Measurements from ENCODE around the gene PRRT3.
A peak's percentile ranks its signal among the peaks of the same experiment; 100 is the strongest.
"Not testable (repeated sequence)": the region's sequence is repeated elsewhere in the genome, so short reads cannot be mapped to it uniquely, and the experiment has no call there.

The PRRT3 gene

GRCh38 chr3:9917820-9918219 lies 34.4 kb downstream of the PRRT3 start:
- DNase-seq (ENCODE audit: low read depth), result no peak

- peak; percentile 35 for DNase-seq (ENCODE audit: low read depth)
Measured at GRCh38 chr3:9916734-9917680, 35.2 kb downstream of the PRRT3 start, which contains the start of gene IL17RC. Gene IL17RC, plus strand, starts transcription at chr3:9917098. Its CDS starts 218 bp downstream, at chr3:9917316.

GRCh38 chr3:9916346-9916733 lies 35.9 kb downstream of the PRRT3 start:
- no peak for DNase-seq (ENCODE audit: low read depth)

GRCh38 chr3:9915254-9916141 lies 36.7 kb downstream of the PRRT3 start:
- no peak for DNase-seq (ENCODE audit: low read depth)

- DNase-seq (ENCODE audit: low read depth), result no peak
Measured at GRCh38 chr3:9914559-9915253, 37.5 kb downstream of the PRRT3 start.

- no peak for DNase-seq (ENCODE audit: low read depth)
Measured at GRCh38 chr3:9914011-9914410, 38.2 kb downstream of the PRRT3 start.

- no peak for DNase-seq (ENCODE audit: low read depth)
Measured at GRCh38 chr3:9913601-9914000, 38.6 kb downstream of the PRRT3 start.

GRCh38 chr3:9912294-9912935 lies 39.8 kb downstream of the PRRT3 start:
- DNase-seq (ENCODE audit: low read depth), result peak; percentile 21

GRCh38 chr3:9911863-9912262 lies 40.3 kb downstream of the PRRT3 start:
- no peak for DNase-seq (ENCODE audit: low read depth)

- DNase-seq (ENCODE audit: low read depth), result no peak
Measured at GRCh38 chr3:9909221-9910013, 42.8 kb downstream of the PRRT3 start.

- DNase-seq (ENCODE audit: low read depth), result no peak
Measured at GRCh38 chr3:9908286-9908685, 43.9 kb downstream of the PRRT3 start.

- no peak for DNase-seq (ENCODE audit: low read depth)
Measured at GRCh38 chr3:9906480-9906879, 45.7 kb downstream of the PRRT3 start.

- DNase-seq (ENCODE audit: low read depth), result no peak
Measured at GRCh38 chr3:9903904-9904303, 48.3 kb downstream of the PRRT3 start.

GRCh38 chr3:9903238-9903624 lies 49.0 kb downstream of the PRRT3 start:
- no peak for DNase-seq (ENCODE audit: low read depth)

- DNase-seq (ENCODE audit: low read depth), result no peak
Measured at GRCh38 chr3:9902372-9903237, 49.6 kb downstream of the PRRT3 start, which contains the start of gene IL17RE. Gene IL17RE, plus strand, starts transcription at chr3:9902848. Its CDS starts 85 bp downstream, at chr3:9902933.

- DNase-seq (ENCODE audit: low read depth), result no peak
Measured at GRCh38 chr3:9901967-9902366, 50.2 kb downstream of the PRRT3 start.

GRCh38 chr3:9900965-9901415 lies 51.2 kb downstream of the PRRT3 start:
- DNase-seq (ENCODE audit: low read depth), result not testable (repeated sequence)

GRCh38 chr3:9899289-9899791 lies 52.9 kb downstream of the PRRT3 start:
- no peak for DNase-seq (ENCODE audit: low read depth)

Measured in activated T-cell treated with anti-CD3 and anti-CD28 coated beads for 24 hours (primary cell).